Stimulated activated naive CD4-positive, alpha-beta T cell treated with Interleukin-2 at 50 U/mL for 16 hours (primary cell): ENCODE data around the gene COL23A1.

Source experiments
- DNase-seq: peaks from one replicate; lab custom pipeline; 2025; lab: John Stamatoyannopoulos, UW

COL23A1 gene

GRCh38 chr5:178339272-178339671 lies 250.9 kb downstream of the COL23A1 start:
- no peak for DNase-seq

- no peak for DNase-seq
Measured at GRCh38 chr5:178338750-178339144, 251.4 kb downstream of the COL23A1 start.

- no peak for DNase-seq
Measured at GRCh38 chr5:178338126-178338749, 252.0 kb downstream of the COL23A1 start.

GRCh38 chr5:178337334-178337741 lies 252.9 kb downstream of the COL23A1 start:
- no peak for DNase-seq

GRCh38 chr5:178336889-178337288 lies 253.3 kb downstream of the COL23A1 start:
- no peak for DNase-seq

- no peak for DNase-seq
Measured at GRCh38 chr5:178335302-178336030, 254.7 kb downstream of the COL23A1 start.

- DNase-seq: no peak
Measured at GRCh38 chr5:178334861-178335260, 255.3 kb downstream of the COL23A1 start.

- no peak for DNase-seq
Measured at GRCh38 chr5:178333821-178334481, 256.2 kb downstream of the COL23A1 start.

GRCh38 chr5:178332210-178332641 lies 258.0 kb downstream of the COL23A1 start:
- no peak for DNase-seq

GRCh38 chr5:178331491-178331996 lies 258.6 kb downstream of the COL23A1 start:
- DNase-seq: no peak

- DNase-seq: no peak
Measured at GRCh38 chr5:178330791-178331404, 259.3 kb downstream of the COL23A1 start.

GRCh38 chr5:178328826-178329730 lies 261.1 kb downstream of the COL23A1 start:
- DNase-seq: no peak

- no peak for DNase-seq
Measured at GRCh38 chr5:178327931-178328711, 262.1 kb downstream of the COL23A1 start.

GRCh38 chr5:178327446-178327845 lies 262.7 kb downstream of the COL23A1 start:
- DNase-seq: no peak

- no peak for DNase-seq
Measured at GRCh38 chr5:178326374-178326715, 263.8 kb downstream of the COL23A1 start.

GRCh38 chr5:178325679-178326373 lies 264.4 kb downstream of the COL23A1 start:
- no peak for DNase-seq

GRCh38 chr5:178325311-178325678 lies 264.9 kb downstream of the COL23A1 start:
- no peak for DNase-seq

GRCh38 chr5:178324481-178325310 lies 265.5 kb downstream of the COL23A1 start:
- no peak for DNase-seq

GRCh38 chr5:178323961-178324360 lies 266.2 kb downstream of the COL23A1 start:
- DNase-seq: no peak
